H1 (cell line): ENCODE measurements around the gene GBX1. TPM values are rescaled to one million over a fixed set of nuclear protein-coding genes. Genes with fewer than 3 reads are reported as not detected.
A peak's percentile ranks its signal among the peaks of the same experiment; 100 is the strongest.

Source experiments
- CTCF ChIA-PET: fragments of 300-600 bp; sonication (Branson Sonifier 250); formaldehyde crosslinking; loops from one replicate; lab custom pipeline; 2021; ENCODE audit not compliant: partially characterized antibody; lab: Charles Lee
- POLR2A ChIA-PET: fragments of 300-600 bp; sonication (Branson Sonifier 250); formaldehyde crosslinking; loops from one replicate; lab custom pipeline; 2021; ENCODE audit warnings: inconsistent platforms; ENCODE audit not compliant: partially characterized antibody; lab: Charles Lee
- DNase-seq, 2 experiments: peaks; one replicate each; pipeline versions ENCODE4 v3.0.0 to v3.0.0-alpha.2; 2010 to 2022; ENCODE audit warnings: low spot score in 2 of 2, low read depth in 1 of 2, mixed read lengths in 1 of 2
- FAIRE-seq: peaks from 2 replicates; lab custom pipeline; 2011; peaks lifted over from hg19 to GRCh38; lab: Jason Lieb, UNC
- H2AFZ ChIP-seq: 2 replicates; pipeline ENCODE4 v1.8.1; 2012; ENCODE audit warnings: low read length, inconsistent platforms
- H2AK5ac ChIP-seq: 2 replicates; pipeline ENCODE4 v1.6.1; 2013; ENCODE audit warnings: low read depth, low read length
- H2BK120ac ChIP-seq: replicated peaks from 2 replicates; pipeline ENCODE3; 2013; ENCODE audit warnings: low read depth, low read length, inconsistent platforms
- H2BK12ac ChIP-seq: 2 replicates; pipeline ENCODE4 v1.6.1; 2013; ENCODE audit warnings: low read depth, low read length
- H2BK15ac ChIP-seq: 2 replicates; pipeline ENCODE4 v1.6.1; 2013; ENCODE audit warnings: low read length
- H2BK20ac ChIP-seq: 2 replicates; pipeline ENCODE4 v1.6.1; 2013; ENCODE audit warnings: low read length
- H2BK5ac ChIP-seq: 2 replicates; pipeline ENCODE4 v1.6.1; 2013; ENCODE audit warnings: low read depth, low read length
- H3K14ac ChIP-seq: 2 replicates; pipeline ENCODE4 v1.6.1; 2013; ENCODE audit warnings: inconsistent platforms; ENCODE audit not compliant: insufficient read length
- H3K18ac ChIP-seq: 2 replicates; pipeline ENCODE4 v1.6.1; 2013; ENCODE audit warnings: low read length; ENCODE audit errors: extremely low read depth
- H3K23ac ChIP-seq: 2 replicates; pipeline ENCODE4 v1.6.1; 2013; ENCODE audit warnings: inconsistent platforms; ENCODE audit not compliant: insufficient read length
- H3K23me2 ChIP-seq: 2 replicates; pipeline ENCODE4 v1.6.1; 2013; ENCODE audit warnings: low read depth, low read length
- H3K27ac ChIP-seq: 2 replicates; pipeline ENCODE4 v1.6.1; 2011; ENCODE audit warnings: low read depth, low read length, inconsistent platforms
- H3K27me3 ChIP-seq, 4 experiments: replicated peaks in 1 of 4; 1 replicate in 1 of 4; 2 replicates in 3 of 4; pipeline versions ENCODE4 v1.6.1 to v1.8.1; 2011 to 2013; ENCODE audit warnings: low read length in 3 of 4, mild to moderate bottlenecking in 3 of 4, inconsistent platforms in 2 of 4, mixed read lengths in 2 of 4, moderate library complexity in 1 of 4; ENCODE audit not compliant: control insufficient read depth in 3 of 4, insufficient read depth in 3 of 4; ENCODE audit errors: extremely low read depth in 1 of 4
- H3K36me3 ChIP-seq, 4 experiments: 2 replicates each; pipeline versions ENCODE4 v1.6.1 to v1.8.1; 2011 to 2013; ENCODE audit warnings: mild to moderate bottlenecking in 4 of 4, low read length in 3 of 4, moderate library complexity in 2 of 4, control low read depth in 1 of 4, inconsistent platforms in 1 of 4; ENCODE audit not compliant: insufficient read depth in 4 of 4, control insufficient read depth in 2 of 4
- H3K4ac ChIP-seq: replicated peaks from 2 replicates; pipeline ENCODE3; 2013; ENCODE audit warnings: low read length, low read depth, mixed read lengths, inconsistent platforms; ENCODE audit not compliant: insufficient read length
- H3K4me1 ChIP-seq, 4 experiments: replicated peaks in 1 of 4; 1 replicate in 1 of 4; 2 replicates in 3 of 4; pipeline versions ENCODE4 v1.6.1 to v1.8.1; 2011 to 2013; ENCODE audit warnings: low read length in 3 of 4, inconsistent platforms in 2 of 4, mixed read lengths in 1 of 4; ENCODE audit not compliant: insufficient read depth in 4 of 4, control insufficient read depth in 3 of 4
- H3K4me2 ChIP-seq, 2 experiments: 2 replicates each; pipeline versions ENCODE4 v1.6.1 to v1.8.1; 2011 to 2013; ENCODE audit warnings: low read depth in 2 of 2, low read length in 2 of 2, control low read depth in 1 of 2, inconsistent platforms in 1 of 2, mild to moderate bottlenecking in 1 of 2; ENCODE audit not compliant: insufficient read depth in 1 of 2
- H3K4me3 ChIP-seq, 4 experiments: fragments of 200-600, 300-600 bp in 1 of 4; sonication (generic), shearing (Covaris generic), sonication (Bioruptor Twin) in 1 of 4; 2 replicates each; pipeline versions ENCODE4 v1.5.1 to v1.8.1; 2011 to 2016; ENCODE audit warnings: low read length in 4 of 4, low read depth in 3 of 4, control low read depth in 2 of 4, inconsistent platforms in 2 of 4, mild to moderate bottlenecking in 2 of 4, mixed read lengths in 1 of 4, moderate library complexity in 1 of 4; ENCODE audit not compliant: insufficient read depth in 2 of 4; ENCODE audit errors: extremely low read depth in 1 of 4
- H3K56ac ChIP-seq: replicated peaks from 2 replicates; pipeline ENCODE3; 2013; ENCODE audit warnings: low read depth, mild to moderate bottlenecking, mixed read lengths, low read length, inconsistent platforms; ENCODE audit not compliant: insufficient read length
- H3K79me1 ChIP-seq: 2 replicates; pipeline ENCODE4 v1.6.1; 2013; ENCODE audit warnings: low read depth, low read length, control low read depth
- H3K79me2 ChIP-seq, 2 experiments: 2 replicates each; pipeline versions ENCODE4 v1.6.1 to v1.8.1; 2012 to 2013; ENCODE audit warnings: low read length in 2 of 2, mild to moderate bottlenecking in 2 of 2, inconsistent platforms in 1 of 2; ENCODE audit not compliant: insufficient read depth in 2 of 2, control insufficient read depth in 1 of 2
- H3K9ac ChIP-seq, 4 experiments: replicated peaks in 1 of 4; 1 replicate in 1 of 4; 2 replicates in 3 of 4; pipeline versions ENCODE4 v1.6.1 to v1.8.1; 2011 to 2013; ENCODE audit warnings: low read depth in 3 of 4, low read length in 3 of 4, control low read depth in 2 of 4, mild to moderate bottlenecking in 2 of 4, moderate library complexity in 2 of 4, inconsistent platforms in 1 of 4; ENCODE audit errors: extremely low read depth in 1 of 4
- H3K9me3 ChIP-seq, 2 experiments: 2 replicates each; pipeline versions ENCODE4 v1.6.1 to v1.8.1; 2012 to 2013; ENCODE audit warnings: mild to moderate bottlenecking in 2 of 2, moderate library complexity in 2 of 2, control low read depth in 1 of 2, inconsistent platforms in 1 of 2, low read depth in 1 of 2, low read length in 1 of 2, mixed read lengths in 1 of 2; ENCODE audit not compliant: insufficient read depth in 2 of 2
- H4K20me1 ChIP-seq, 2 experiments: replicated peaks in 1 of 2; 2 replicates each; pipeline versions ENCODE3 to v1.8.1; 2011 to 2013; ENCODE audit warnings: inconsistent platforms in 2 of 2, low read length in 2 of 2, mild to moderate bottlenecking in 1 of 2; ENCODE audit not compliant: insufficient read depth in 2 of 2, control insufficient read depth in 1 of 2
- H4K5ac ChIP-seq: 2 replicates; pipeline ENCODE4 v1.6.1; 2013; ENCODE audit warnings: low read length, low read depth, mixed read lengths, inconsistent platforms; ENCODE audit not compliant: insufficient read length
- H4K8ac ChIP-seq: 2 replicates; pipeline ENCODE4 v1.8.0; 2013; ENCODE audit warnings: mild to moderate bottlenecking, moderate library complexity, low read length, inconsistent platforms; ENCODE audit not compliant: insufficient read depth; ENCODE audit errors: extremely low read depth
- H4K91ac ChIP-seq: replicated peaks from 2 replicates; pipeline ENCODE3; 2013; ENCODE audit warnings: low read length, mixed read lengths, inconsistent platforms; ENCODE audit not compliant: insufficient read length
- HDAC6 ChIP-seq: IDR thresholded peaks from one replicate; pipeline ENCODE4 v1.7.1; 2012; ENCODE audit warnings: low read depth, mild to moderate bottlenecking, inconsistent platforms, low read length, moderate library complexity
- SIN3A ChIP-seq, 2 experiments: IDR thresholded peaks in 1 of 2; conservative IDR thresholded peaks in 1 of 2; 2 replicates each; pipeline ENCODE4 v1.6.1; 2011 to 2012; ENCODE audit warnings: low read length in 2 of 2, improper control_type of control experiment in 1 of 2, low read depth in 1 of 2, mild to moderate bottlenecking in 1 of 2
- WGBS, 2 experiments: shearing (Covaris generic) in 1 of 2; methylation state at CpG; one replicate each; pipeline versions ENCODE4 v1.1.6 to v1.1.7; 2013 to 2015; ENCODE audit warnings: low lambda C conversion rate in 2 of 2, mixed read lengths in 2 of 2, inconsistent platforms in 1 of 2, low coverage in 1 of 2, missing lambda C conversion rate in 1 of 2; ENCODE audit not compliant: insufficient replicate concordance in 2 of 2, insufficient coverage in 1 of 2, insufficient read length in 1 of 2; ENCODE audit errors: extremely low coverage in 1 of 2, missing lambda C conversion rate in 1 of 2; 5-methylcytosine and 5-hydroxymethylcytosine counted together
- polyA plus RNA-seq, 7 experiments: library from polyadenylated mRNA; depleted of rRNA in 3 of 7; stranded (reverse) in 5 of 7; unstranded in 2 of 7; fragments of >200 nt in 5 of 7; fragments of 200-250 nt in 2 of 7; gene quantifications; 1 replicate in 5 of 7; 2 replicates in 1 of 7; 4 replicates in 1 of 7; pipeline versions ENCODE4 v1.2.1 to v1.2.3, GENCODE V29; 2011 to 2013; ENCODE audit warnings: missing spikeins in 2 of 7, mixed read lengths in 2 of 7
- total RNA-seq: library from RNA; stranded (reverse); fragmentation: NEBNext Ultra II Directional; extraction: Animal tissue kit (Norgen Biotek cat#: 25700); gene quantifications from 2 replicates; pipeline ENCODE4 v1.2.1, GENCODE V29; 2021

Gene GBX1
- total and polyA plus RNA-seq, 2 of the 8 experiments (the other 6 are each of a cell fraction or from before 2014, with no cell fraction given): not detected

DNA sequence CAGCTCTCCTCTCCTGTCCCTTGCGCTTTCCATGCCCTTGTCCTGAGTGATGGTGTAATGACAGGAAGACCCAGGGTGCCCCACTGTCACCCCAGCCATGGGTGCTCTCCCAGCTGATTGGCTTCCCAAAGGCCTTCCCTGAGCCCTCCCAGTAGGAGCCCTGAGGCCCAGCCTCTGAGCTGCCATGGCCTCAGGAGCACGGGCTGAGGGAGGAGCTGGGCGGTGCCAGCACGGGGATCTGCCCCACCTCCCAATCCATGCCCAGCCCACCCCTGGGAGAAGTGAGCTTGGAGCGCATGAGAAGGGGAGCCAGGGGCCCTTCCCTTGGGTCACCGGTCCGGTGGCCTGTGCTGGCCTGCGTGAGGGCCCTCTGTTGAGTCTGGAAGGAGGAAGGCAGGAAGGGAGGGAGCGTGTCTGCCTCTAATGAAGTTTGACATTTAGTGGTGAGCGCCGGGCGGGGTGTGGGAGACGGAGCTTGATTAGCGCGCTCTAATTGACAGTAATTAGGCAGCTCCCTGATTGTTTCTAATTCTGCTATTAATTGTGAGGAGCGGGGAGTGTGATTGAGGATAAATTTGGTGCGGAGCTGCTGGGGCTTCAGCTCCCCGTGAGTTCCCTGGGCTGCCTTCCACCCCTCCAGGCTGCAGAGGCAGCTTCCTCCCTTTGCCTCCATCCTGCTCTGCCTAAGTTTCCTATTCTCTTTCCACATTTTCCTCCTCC is 28.3 kb downstream of the GBX1 start:
- H3K23ac ChIP-seq: no peak overlapping the region
- H2BK5ac ChIP-seq: 0 out of 2 replicates have a peak overlapping the region, but pooled peaks have one; percentile 13
- POLR2A ChIA-PET: interaction anchor here (0.8 to 3.0 kb wide), 9 partner anchors 9 to 108 kb away, joined by 3 to 8 read pairs (median 7); partner anchors contain the start of gene TMUB1
- WGBS, 2 experiments: 78% methylated on average over 14 of the region's 18 CpGs; no CpG with 5 or more reads in 1 of the 2 experiments
- H3K36me3 ChIP-seq: peaks cover 0 to 6% (median 3%) of the 10 kb centered on the region in 4 experiments; a peak in 5 of 8 replicates
- H3K4me3 ChIP-seq: peak overlapping the region in 1 of 4 experiments; percentile 25; a peak in 1 of 8 replicates
- no peak overlapping the region for H4K91ac ChIP-seq
- 0 out of 2 replicates have a peak overlapping the region, but pooled peaks have one; percentile 32 for H2BK20ac ChIP-seq
- no peaks in the 10 kb centered on the region for H3K9me3 ChIP-seq
- H3K4ac ChIP-seq: no peak overlapping the region
- no peak overlapping the region for H2BK12ac ChIP-seq
- no peak overlapping the region for H3K56ac ChIP-seq
- H3K23me2 ChIP-seq: no peaks in the 10 kb centered on the region; the same call in 1 of the 2 replicates
- H3K4me2 ChIP-seq: peak overlapping the region; percentile 37 to 63
- peaks cover 10 to 22% of the 10 kb centered on the region in 2 experiments for H4K20me1 ChIP-seq
- no peak overlapping the region; the same call in 1 of the 2 replicates for H4K8ac ChIP-seq
- no peak overlapping the region for H2AK5ac ChIP-seq
- H3K14ac ChIP-seq: no peak overlapping the region
- CTCF ChIA-PET: interaction anchor here (0.7 to 18.9 kb wide), 26 partner anchors 10 to 143 kb away, joined by 3 to 197 read pairs (median 5); partner anchors contain the start of genes ABCF2 and GBX1
- H3K27ac ChIP-seq: no peak overlapping the region
- H3K79me2 ChIP-seq: no peaks in the 10 kb centered on the region
- no peak overlapping the region for H3K18ac ChIP-seq
- peaks cover 0 to 1% (median 0%) of the 10 kb centered on the region in 4 experiments; a peak in 1 of 7 replicates for H3K27me3 ChIP-seq
- H3K4me1 ChIP-seq: peaks cover 7 to 34% (median 20%) of the 10 kb centered on the region in 4 experiments
- 0 out of 7 replicates have a peak overlapping the region, but pooled peaks of 1 of the 4 experiments have one; percentile 4 for H3K9ac ChIP-seq
- no peak for DNase-seq
- TF ChIP-seq HDAC6: no peak
- 0 out of 4 replicates have a peak, but pooled peaks of 1 of the 2 experiments have one; percentile 28 for TF ChIP-seq SIN3A (conservative IDR thresholded peaks at IDR 0.05 in 1 of 2, IDR thresholded peaks at IDR 0.05 in 1 of 2; ENCODE audit: low read depth in 1 of 2, low read length in 2 of 2)
- no peak overlapping the region; the same call in 1 of the 2 replicates for H2BK15ac ChIP-seq
- H3K79me1 ChIP-seq: no peaks in the 10 kb centered on the region
- FAIRE-seq: no peak
- H2BK120ac ChIP-seq: no peak overlapping the region
- no peak overlapping the region for H2AFZ ChIP-seq
- no peak overlapping the region for H4K5ac ChIP-seq
